ENCODE data around the gene CDADC1. TPM values are rescaled to one million over a fixed set of nuclear protein-coding genes. Genes with fewer than 3 reads are reported as not detected.
A peak's percentile ranks its signal among the peaks of the same experiment; 100 is the strongest.

Gene CDADC1
- total RNA-seq, 1 experiment from 2014 or later, result 19.3 TPM

DNA sequence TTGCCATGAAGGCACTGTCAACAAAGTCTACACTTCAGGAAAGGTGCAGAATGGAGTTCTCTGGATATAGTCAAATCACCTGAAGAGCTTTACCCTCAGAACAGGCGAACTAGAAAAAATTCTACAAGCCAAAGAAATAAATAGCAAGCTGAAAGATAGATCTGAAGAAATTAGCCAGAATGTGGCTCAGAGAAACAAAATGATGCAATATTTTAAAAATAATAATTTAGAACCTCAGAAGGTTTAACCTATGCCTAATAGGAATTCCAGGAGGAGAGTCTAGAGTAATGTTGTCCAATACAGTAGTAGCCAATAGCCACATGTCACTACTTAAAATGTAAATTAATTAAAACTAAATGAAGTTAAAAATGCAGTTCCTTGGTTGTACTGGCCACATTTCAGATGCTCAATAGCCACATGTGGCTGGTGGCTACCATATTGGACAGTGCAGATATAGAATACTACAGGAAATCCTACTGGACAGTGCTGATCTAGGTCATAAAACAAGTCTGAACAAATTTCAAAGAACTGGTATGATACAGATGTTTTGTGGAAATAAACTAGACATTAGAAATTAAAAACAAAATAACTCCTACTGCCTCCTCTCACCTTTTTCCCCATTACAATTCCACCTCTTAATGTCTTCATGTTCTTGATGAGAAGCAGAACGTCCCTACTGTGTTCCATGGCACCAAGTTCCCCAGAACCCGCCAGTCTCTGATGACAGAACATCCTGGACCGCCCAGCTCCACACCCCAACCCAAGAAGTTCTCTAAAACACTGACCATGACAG is 679 bp upstream of the CDADC1 start:
- Histone ChIP-seq H3K9me3 (ENCODE audit: low read length) (no peaks in the 10 kb centered on the region), H3K4me2 (ENCODE audit: low read depth, low read length, poor library complexity, severe bottlenecking) (peak overlapping the region; percentile 95), H3K79me2 (ENCODE audit: low read length) (peaks cover 36% of the 10 kb centered on the region), H2AFZ (ENCODE audit: low read length) (peak overlapping the region; percentile 89), H3K27ac (ENCODE audit: low read length) (no peak overlapping the region), H3K4me1 (ENCODE audit: low read length) (peaks cover 34% of the 10 kb centered on the region), H3K36me3 (ENCODE audit: insufficient read depth, low read length) (peaks cover 21% of the 10 kb centered on the region; the same call in 1 of the 2 replicates), H4K20me1 (ENCODE audit: insufficient read depth, low read depth, low read length) (no peaks in the 10 kb centered on the region), H3K4me3 (ENCODE audit: low read length) (peak overlapping the region; percentile 87), H3K27me3 (ENCODE audit: low read length) (no peaks in the 10 kb centered on the region), H3K9me2 (replicated peaks; ENCODE audit: insufficient read depth, low read length) (no peaks in the 10 kb centered on the region), H3K9ac (ENCODE audit: low read length) (peak overlapping the region; percentile 86)
- DNase-seq, result no peak

DNA sequence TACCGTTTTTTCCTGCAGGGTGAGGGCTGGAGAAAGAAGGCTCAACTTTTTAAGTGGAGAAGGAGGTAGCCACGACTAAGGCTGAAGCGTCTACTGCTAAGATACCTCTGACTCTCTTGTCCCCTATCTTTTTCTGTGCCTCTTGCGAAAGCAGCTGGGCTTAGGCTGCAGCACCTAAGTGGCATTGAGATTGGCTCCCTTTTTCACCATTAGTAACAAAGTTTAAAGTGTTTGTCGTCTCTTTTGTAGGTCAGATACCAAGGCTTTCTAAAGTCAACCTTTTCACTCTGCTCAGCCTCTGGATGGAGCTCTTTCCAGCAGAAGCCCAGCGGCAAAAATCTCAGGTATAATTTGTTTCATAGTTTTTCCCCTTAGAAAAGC is 887 bp downstream of the CDADC1 start:
- Histone ChIP-seq H3K27me3 (ENCODE audit: low read length) (no peaks in the 10 kb centered on the region), H3K36me3 (ENCODE audit: insufficient read depth, low read length) (peaks cover 25% of the 10 kb centered on the region; the same call in 1 of the 2 replicates), H3K9me3 (ENCODE audit: low read length) (no peaks in the 10 kb centered on the region), H3K9me2 (replicated peaks; ENCODE audit: insufficient read depth, low read length) (no peaks in the 10 kb centered on the region), H3K4me1 (ENCODE audit: low read length) (peaks cover 34% of the 10 kb centered on the region), H4K20me1 (ENCODE audit: insufficient read depth, low read depth, low read length) (no peaks in the 10 kb centered on the region), H3K9ac (ENCODE audit: low read length) (peak overlapping the region; percentile 86), H2AFZ (ENCODE audit: low read length) (peak overlapping the region; percentile 11; the same call in 1 of the 2 replicates), H3K27ac (ENCODE audit: low read length) (no peak overlapping the region), H3K4me3 (ENCODE audit: low read length) (peak overlapping the region; percentile 87), H3K4me2 (ENCODE audit: low read depth, low read length, poor library complexity, severe bottlenecking) (peak overlapping the region; percentile 95), H3K79me2 (ENCODE audit: low read length) (peaks cover 50% of the 10 kb centered on the region)
- no peak for DNase-seq

DNA sequence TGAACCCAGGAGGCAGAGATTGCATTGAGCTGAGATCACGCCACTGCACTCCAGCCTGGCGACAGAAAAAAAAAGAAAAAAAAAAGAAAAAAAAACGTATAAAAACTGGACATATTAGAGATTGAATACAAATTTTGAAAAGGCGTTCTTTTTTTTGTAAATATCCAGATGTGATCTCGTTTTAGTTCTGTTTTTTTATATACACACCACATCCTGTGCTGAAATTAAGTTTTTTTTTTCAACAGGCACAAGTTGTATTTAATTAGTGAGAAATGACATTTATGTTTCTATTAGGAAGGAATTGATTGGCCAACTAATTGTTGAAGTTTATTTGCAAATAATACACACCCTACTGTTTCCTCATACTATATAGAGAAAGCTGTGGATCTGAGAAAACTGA is 3.6 kb downstream of the CDADC1 start:
- no peak overlapping the region for H3K4me2 ChIP-seq (ENCODE audit: low read depth, low read length, poor library complexity, severe bottlenecking)
- H3K9me3 ChIP-seq (ENCODE audit: low read length), result no peaks in the 10 kb centered on the region
- H4K20me1 ChIP-seq (ENCODE audit: insufficient read depth, low read depth, low read length), result no peaks in the 10 kb centered on the region
- peaks cover 35% of the 10 kb centered on the region for H3K4me1 ChIP-seq (ENCODE audit: low read length)
- no peak overlapping the region for H3K4me3 ChIP-seq (ENCODE audit: low read length)
- DNase-seq, result no peak
- no peaks in the 10 kb centered on the region for H3K27me3 ChIP-seq (ENCODE audit: low read length)
- peaks cover 48% of the 10 kb centered on the region for H3K36me3 ChIP-seq (ENCODE audit: insufficient read depth, low read length)
- H2AFZ ChIP-seq (ENCODE audit: low read length), result no peak overlapping the region
- H3K79me2 ChIP-seq (ENCODE audit: low read length), result peaks cover 55% of the 10 kb centered on the region
- H3K27ac ChIP-seq (ENCODE audit: low read length), result no peak overlapping the region
- no peak overlapping the region for H3K9ac ChIP-seq (ENCODE audit: low read length)
- H3K9me2 ChIP-seq (replicated peaks; ENCODE audit: insufficient read depth, low read length), result no peaks in the 10 kb centered on the region

DNA sequence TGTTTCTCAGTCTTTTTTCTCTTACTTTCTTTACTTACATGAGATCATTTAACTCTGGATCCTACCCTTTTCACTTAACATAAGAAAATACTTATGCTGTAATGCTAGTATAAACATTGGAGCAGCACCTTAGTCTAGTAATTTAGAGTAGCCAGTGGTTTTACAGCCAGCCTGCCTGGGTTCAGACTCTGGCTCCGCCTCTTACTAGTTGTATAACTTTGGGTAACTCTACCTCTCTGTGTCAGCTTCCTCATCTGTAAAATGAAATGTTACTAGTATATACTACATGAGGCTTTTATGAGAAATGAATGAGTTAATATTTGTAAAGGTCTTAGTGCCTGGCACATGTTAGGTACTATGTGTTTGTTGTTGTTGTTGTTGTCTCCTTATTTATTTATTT is 5.6 kb downstream of the CDADC1 start:
- H3K4me1 ChIP-seq (ENCODE audit: low read length), result peaks cover 44% of the 10 kb centered on the region
- no peaks in the 10 kb centered on the region for H3K27me3 ChIP-seq (ENCODE audit: low read length)
- no peak overlapping the region for H3K27ac ChIP-seq (ENCODE audit: low read length)
- H3K36me3 ChIP-seq (ENCODE audit: insufficient read depth, low read length), result peaks cover 57% of the 10 kb centered on the region
- H3K9me2 ChIP-seq (replicated peaks; ENCODE audit: insufficient read depth, low read length), result no peaks in the 10 kb centered on the region
- no peaks in the 10 kb centered on the region for H3K9me3 ChIP-seq (ENCODE audit: low read length)
- H3K4me2 ChIP-seq (ENCODE audit: low read depth, low read length, poor library complexity, severe bottlenecking), result no peak overlapping the region
- peak; percentile 49 for DNase-seq
- no peaks in the 10 kb centered on the region for H4K20me1 ChIP-seq (ENCODE audit: insufficient read depth, low read depth, low read length)
- no peak overlapping the region for H3K4me3 ChIP-seq (ENCODE audit: low read length)
- H3K9ac ChIP-seq (ENCODE audit: low read length), result no peak overlapping the region
- H3K79me2 ChIP-seq (ENCODE audit: low read length), result peaks cover 50% of the 10 kb centered on the region
- H2AFZ ChIP-seq (ENCODE audit: low read length), result no peak overlapping the region

DNA sequence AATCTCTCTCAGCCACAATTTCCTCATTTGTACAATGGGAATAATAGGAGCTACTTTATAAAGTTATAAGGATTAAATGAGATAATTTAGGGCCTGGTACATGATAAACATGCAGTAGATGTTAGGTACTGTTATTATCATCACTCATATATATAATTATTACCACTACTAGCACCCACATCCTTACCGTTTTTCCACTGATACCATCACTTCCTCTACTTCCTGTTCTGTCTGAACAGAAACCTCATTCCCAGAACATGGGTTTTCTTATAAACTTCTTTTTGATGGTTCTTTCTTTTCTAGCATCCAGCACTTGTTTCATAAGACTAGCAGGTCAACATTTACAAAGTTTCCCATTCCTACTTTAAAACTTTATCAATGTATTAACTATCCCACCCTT is 6.3 kb downstream of the CDADC1 start:
- Histone ChIP-seq H3K27me3 (ENCODE audit: low read length) (no peaks in the 10 kb centered on the region), H3K4me3 (ENCODE audit: low read length) (no peak overlapping the region), H3K4me1 (ENCODE audit: low read length) (peaks cover 38% of the 10 kb centered on the region), H4K20me1 (ENCODE audit: insufficient read depth, low read depth, low read length) (no peaks in the 10 kb centered on the region), H3K9ac (ENCODE audit: low read length) (no peak overlapping the region), H3K27ac (ENCODE audit: low read length) (no peak overlapping the region), H3K9me3 (ENCODE audit: low read length) (no peaks in the 10 kb centered on the region), H3K9me2 (replicated peaks; ENCODE audit: insufficient read depth, low read length) (no peaks in the 10 kb centered on the region), H3K79me2 (ENCODE audit: low read length) (peaks cover 44% of the 10 kb centered on the region), H3K36me3 (ENCODE audit: insufficient read depth, low read length) (peaks cover 59% of the 10 kb centered on the region), H3K4me2 (ENCODE audit: low read depth, low read length, poor library complexity, severe bottlenecking) (no peak overlapping the region), H2AFZ (ENCODE audit: low read length) (no peak overlapping the region)
- DNase-seq, result no peak

DNA sequence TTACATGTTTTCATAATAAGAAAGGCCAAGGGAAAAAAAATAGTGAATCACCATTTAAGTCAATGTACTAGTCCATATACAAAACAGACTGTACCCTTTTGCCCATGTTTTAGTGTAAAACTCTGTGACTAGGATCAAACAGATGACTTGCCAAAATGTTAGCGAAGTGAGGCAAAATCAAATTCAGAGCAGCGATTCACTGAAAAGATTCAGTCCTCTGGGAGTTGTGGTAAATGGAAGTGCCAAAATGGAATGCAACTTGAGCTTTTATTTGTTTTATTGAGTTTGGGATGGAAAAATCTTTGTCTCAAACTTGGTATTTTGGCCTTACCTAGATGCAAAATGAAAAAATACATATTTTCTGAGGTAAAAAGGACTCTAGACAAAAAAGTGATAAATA is 9.1 kb downstream of the CDADC1 start:
- Histone ChIP-seq H3K36me3 (ENCODE audit: insufficient read depth, low read length) (peaks cover 62% of the 10 kb centered on the region), H3K4me1 (ENCODE audit: low read length) (peaks cover 21% of the 10 kb centered on the region), H3K79me2 (ENCODE audit: low read length) (peaks cover 21% of the 10 kb centered on the region), H3K9me2 (replicated peaks; ENCODE audit: insufficient read depth, low read length) (no peaks in the 10 kb centered on the region), H3K9me3 (ENCODE audit: low read length) (no peaks in the 10 kb centered on the region), H3K4me3 (ENCODE audit: low read length) (no peak overlapping the region), H4K20me1 (ENCODE audit: insufficient read depth, low read depth, low read length) (no peaks in the 10 kb centered on the region), H3K27ac (ENCODE audit: low read length) (no peak overlapping the region), H3K9ac (ENCODE audit: low read length) (no peak overlapping the region), H3K4me2 (ENCODE audit: low read depth, low read length, poor library complexity, severe bottlenecking) (no peak overlapping the region), H2AFZ (ENCODE audit: low read length) (no peak overlapping the region), H3K27me3 (ENCODE audit: low read length) (no peaks in the 10 kb centered on the region)
- DNase-seq, result no peak

DNA sequence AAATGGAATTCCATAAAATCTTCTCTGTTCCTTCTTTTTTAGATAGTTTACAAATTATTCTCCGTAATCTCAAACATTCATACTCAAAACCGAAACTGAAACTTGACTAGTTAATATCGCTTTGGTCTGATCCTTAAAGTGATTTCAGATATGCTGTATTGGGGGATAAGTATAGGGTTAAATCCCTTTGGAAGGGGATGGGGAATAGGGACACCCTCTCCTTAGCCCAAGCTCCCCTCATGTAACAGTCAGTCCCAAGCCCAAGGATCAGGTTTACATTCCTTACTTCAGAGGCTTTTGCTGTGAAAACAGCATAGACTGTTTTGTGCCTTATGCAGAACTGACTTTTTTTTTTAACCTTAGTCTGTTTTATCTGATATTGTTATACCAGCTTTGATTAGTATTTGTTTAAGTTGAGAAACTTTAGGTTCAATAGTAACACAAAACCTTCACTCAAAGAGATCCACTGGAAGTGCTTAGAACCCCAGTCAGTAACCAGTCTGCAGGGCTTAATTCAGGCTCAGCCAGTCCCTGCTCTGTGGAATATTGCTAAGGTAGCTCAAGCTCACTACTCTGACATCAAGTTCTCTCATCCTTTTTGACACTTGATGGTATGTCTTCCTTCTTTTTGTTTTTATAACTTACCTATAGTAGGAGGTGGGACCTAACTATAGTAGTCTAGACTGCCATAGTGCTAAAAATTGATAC is 10.5 kb downstream of the CDADC1 start:
- H3K27me3 ChIP-seq (ENCODE audit: low read length), result no peaks in the 10 kb centered on the region
- H3K9me2 ChIP-seq (replicated peaks; ENCODE audit: insufficient read depth, low read length), result no peaks in the 10 kb centered on the region
- no peaks in the 10 kb centered on the region for H3K9me3 ChIP-seq (ENCODE audit: low read length)
- DNase-seq, result no peak
- peak overlapping the region; percentile 32 for H3K9ac ChIP-seq (ENCODE audit: low read length)
- H3K36me3 ChIP-seq (ENCODE audit: insufficient read depth, low read length), result peaks cover 59% of the 10 kb centered on the region
- H3K27ac ChIP-seq (ENCODE audit: low read length), result no peak overlapping the region
- H4K20me1 ChIP-seq (ENCODE audit: insufficient read depth, low read depth, low read length), result no peaks in the 10 kb centered on the region
- peaks cover 8% of the 10 kb centered on the region for H3K79me2 ChIP-seq (ENCODE audit: low read length)
- H3K4me3 ChIP-seq (ENCODE audit: low read length), result peak overlapping the region; percentile 43
- no peak overlapping the region for H2AFZ ChIP-seq (ENCODE audit: low read length)
- peak overlapping the region; percentile 65 for H3K4me2 ChIP-seq (ENCODE audit: low read depth, low read length, poor library complexity, severe bottlenecking)
- H3K4me1 ChIP-seq (ENCODE audit: low read length), result peaks cover 21% of the 10 kb centered on the region

DNA sequence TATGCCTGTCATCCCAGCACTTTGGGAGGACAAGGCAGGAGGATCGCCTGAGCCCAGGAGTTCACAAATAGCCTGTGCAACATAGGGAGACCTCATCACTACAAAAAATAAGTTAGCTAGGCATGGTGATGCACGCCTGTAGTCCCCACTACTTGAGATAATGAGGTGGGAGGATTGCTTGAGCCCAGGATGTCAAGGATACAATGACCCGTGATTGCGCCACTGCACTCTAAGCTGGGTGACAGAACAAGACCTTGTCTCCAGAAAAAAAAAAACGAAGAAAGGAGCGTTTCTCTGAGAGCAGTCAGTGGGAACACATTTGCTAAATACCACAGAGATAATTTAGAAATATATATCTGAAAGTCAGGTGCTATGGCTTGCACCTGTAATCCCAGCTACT is 11.9 kb downstream of the CDADC1 start:
- no peaks in the 10 kb centered on the region; the same call in 1 of the 2 replicates for H3K79me2 ChIP-seq (ENCODE audit: low read length)

More for the DNA sequence above, 11.9 kb downstream of the CDADC1 start:
- Histone ChIP-seq H3K4me2 (ENCODE audit: low read depth, low read length, poor library complexity, severe bottlenecking) (no peak overlapping the region), H4K20me1 (ENCODE audit: insufficient read depth, low read depth, low read length) (no peaks in the 10 kb centered on the region), H3K27me3 (ENCODE audit: low read length) (no peaks in the 10 kb centered on the region), H3K9me2 (replicated peaks; ENCODE audit: insufficient read depth, low read length) (no peaks in the 10 kb centered on the region), H3K36me3 (ENCODE audit: insufficient read depth, low read length) (peaks cover 55% of the 10 kb centered on the region), H3K27ac (ENCODE audit: low read length) (no peak overlapping the region), H3K9me3 (ENCODE audit: low read length) (no peaks in the 10 kb centered on the region), H3K4me3 (ENCODE audit: low read length) (no peak overlapping the region), H3K4me1 (ENCODE audit: low read length) (peaks cover 21% of the 10 kb centered on the region), H2AFZ (ENCODE audit: low read length) (no peak overlapping the region), H3K9ac (ENCODE audit: low read length) (no peak overlapping the region)
- DNase-seq, result no peak
